GM20000 (cell line): ENCODE results near the gene BHLHE23.

Experiments
- DNase-seq: peaks from one replicate; pipeline ENCODE4 v3.0.0; 2012; ENCODE audit warnings: low spot score
- CTCF ChIP-seq: IDR thresholded peaks from 2 replicates; pipeline ENCODE4 v1.5.1; 2012; ENCODE audit warnings: mild to moderate bottlenecking, control low read depth; ENCODE audit errors: extremely low read depth, missing control alignments

Gene BHLHE23

GRCh38 chr20:63051911-63052310 lies 45.1 kb upstream of the BHLHE23 start:
- TF ChIP-seq CTCF, result no peak
- no peak for DNase-seq

DNA sequence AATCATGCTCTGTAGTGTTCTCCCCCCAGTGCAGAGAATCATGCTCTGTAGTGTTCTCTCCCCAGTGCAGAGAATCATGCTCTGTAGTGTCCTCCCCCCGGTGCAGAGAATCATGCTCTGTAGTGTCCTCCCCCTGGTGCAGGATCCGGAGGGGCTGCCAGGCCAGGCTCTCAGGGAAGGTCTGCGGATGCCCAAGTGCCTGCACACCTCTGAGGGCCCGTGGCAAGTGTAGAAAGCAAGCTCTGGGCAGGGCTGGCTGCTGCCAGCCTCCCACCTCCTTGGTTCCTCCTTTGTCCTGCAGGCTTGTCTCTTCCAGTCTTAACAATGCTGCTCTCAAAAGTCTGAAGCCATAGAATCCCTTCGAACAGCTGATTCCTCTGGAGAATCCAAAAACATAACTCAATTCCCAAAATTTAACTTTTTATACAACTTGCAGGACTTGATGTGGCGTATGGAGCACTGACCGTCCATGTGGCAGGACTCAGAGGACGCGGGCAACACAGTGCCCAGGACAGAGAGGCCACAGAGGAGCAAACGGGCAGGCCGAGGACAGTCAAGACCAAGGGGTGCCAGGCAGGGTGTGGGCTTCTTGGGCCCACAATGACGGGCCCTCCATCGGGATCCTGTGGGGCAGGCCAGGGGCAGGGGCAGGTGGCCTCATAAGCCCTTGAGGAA lies 44.6 kb upstream of the BHLHE23 start:
- TF ChIP-seq CTCF, result no peak
- no peak for DNase-seq

- DNase-seq, result no peak
- no peak for TF ChIP-seq CTCF
Observed at GRCh38 chr20:63050406-63050805, 43.6 kb upstream of the BHLHE23 start.

- TF ChIP-seq CTCF, result no peak
Observed at GRCh38 chr20:63049561-63050221, 42.9 kb upstream of the BHLHE23 start.

GRCh38 chr20:63049191-63049518 lies 42.4 kb upstream of the BHLHE23 start:
- TF ChIP-seq CTCF, result no peak
- DNase-seq, result no peak

More at GRCh38 chr20:63049561-63050221, 42.9 kb upstream of the BHLHE23 start:
- no peak for DNase-seq

DNA sequence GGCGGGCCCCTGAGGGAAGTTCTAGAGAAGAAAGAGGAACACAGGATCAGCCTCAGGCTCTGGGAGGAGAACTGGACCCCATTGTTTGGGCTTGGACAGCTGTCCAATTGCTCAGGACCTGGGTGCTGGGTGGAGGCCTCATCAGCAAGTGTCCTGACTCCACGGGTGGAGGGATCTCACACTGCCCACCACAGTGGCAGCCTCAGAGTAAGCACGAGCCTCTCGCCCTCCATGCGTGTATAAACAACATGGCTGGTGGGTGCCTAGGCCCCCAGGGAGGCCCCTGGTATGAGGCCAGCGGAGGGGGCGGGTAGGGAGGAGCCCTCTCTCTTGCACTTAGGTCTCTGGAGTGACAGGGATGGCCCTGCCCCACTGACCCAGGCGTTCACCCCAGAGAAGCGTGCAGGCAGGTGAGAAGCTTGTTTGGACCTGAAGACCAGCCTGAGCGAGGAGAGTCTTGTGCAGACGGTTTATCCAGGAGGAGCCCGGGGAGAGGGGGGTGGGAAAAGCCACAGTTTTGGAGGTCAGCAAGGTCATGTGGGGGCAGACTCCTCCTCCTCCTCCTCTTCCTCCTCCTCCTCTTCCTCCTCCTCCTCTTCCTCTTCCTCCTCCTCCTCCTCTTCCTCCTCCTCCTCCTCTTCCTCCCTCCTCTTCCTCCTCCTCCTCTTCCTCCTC lies 41.9 kb upstream of the BHLHE23 start:
- no peak for DNase-seq
- TF ChIP-seq CTCF, result no peak

- no peak for TF ChIP-seq CTCF
- no peak for DNase-seq
Observed at GRCh38 chr20:63047946-63048345, 41.2 kb upstream of the BHLHE23 start.
